Measurements from ENCODE around the gene TRPM5.

Gene TRPM5

GRCh38 chr11:2464451-2465165, 20.3 kb upstream of the TRPM5 start:
- Histone ChIP-seq H3K36me3 (replicated peaks) (no peaks in the 10 kb centered on the region), H3K9me3 (no peaks in the 10 kb centered on the region), H3K4me1 (no peaks in the 10 kb centered on the region), H3K4me3 (no peak overlapping the region), H3K27me3 (ENCODE audit: low read depth) (no peaks in the 10 kb centered on the region)
- no peak for DNase-seq (ENCODE audit: low spot score in 2 of 2)
- in situ Hi-C loops (cut with MboI; ENCODE audit: low sequenced_read_pairs), result no loop called here

GRCh38 chr11:2463766-2464277, 19.5 kb upstream of the TRPM5 start:
- no peak for DNase-seq (ENCODE audit: low spot score in 2 of 2)
- Histone ChIP-seq H3K4me1 (no peaks in the 10 kb centered on the region), H3K4me3 (no peak overlapping the region), H3K36me3 (replicated peaks) (no peaks in the 10 kb centered on the region), H3K27me3 (ENCODE audit: low read depth) (no peaks in the 10 kb centered on the region), H3K9me3 (no peaks in the 10 kb centered on the region)
- in situ Hi-C loops (cut with MboI; ENCODE audit: low sequenced_read_pairs), result no loop called here

DNA sequence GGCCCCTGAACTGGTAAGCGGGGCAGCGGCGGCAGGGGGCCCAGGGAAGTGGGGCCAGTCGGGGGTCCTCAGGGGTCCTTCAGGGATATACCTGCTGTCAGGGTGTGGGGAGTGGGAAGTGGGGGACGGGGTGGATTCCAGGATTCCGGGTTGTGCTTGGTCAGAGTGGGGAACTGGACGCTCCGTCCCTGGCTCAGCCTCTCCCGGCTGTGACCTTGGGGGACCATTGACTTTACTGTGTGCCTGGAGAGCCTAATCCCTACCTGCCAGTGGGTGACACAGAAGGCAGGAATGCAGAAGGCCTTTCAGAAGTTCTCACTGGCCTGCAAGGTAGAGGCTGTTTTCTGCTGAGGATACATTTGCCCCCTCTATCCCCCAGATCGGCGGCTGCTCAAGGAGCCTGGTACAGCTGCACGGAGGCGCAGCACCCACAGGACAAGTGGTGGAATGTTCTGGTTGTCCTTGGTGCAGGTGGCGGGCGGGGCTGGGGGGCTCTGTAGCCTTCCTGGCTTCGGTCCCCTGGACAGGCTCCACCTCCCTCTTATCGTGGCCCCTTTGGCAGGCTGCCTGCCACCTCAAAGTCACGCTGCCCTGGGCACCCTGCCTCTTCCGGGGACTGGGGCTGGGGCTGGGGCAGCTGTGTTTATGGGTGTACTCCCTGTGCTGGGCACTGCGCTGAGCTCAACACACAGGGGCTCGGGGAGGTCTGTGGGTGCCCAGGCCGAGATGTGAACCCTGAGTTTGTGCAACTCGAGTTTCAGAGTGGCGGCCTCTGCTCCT, 18.9 kb upstream of the TRPM5 start:
- Histone ChIP-seq H3K4me3 (no peak overlapping the region), H3K9me3 (no peaks in the 10 kb centered on the region), H3K4me1 (no peaks in the 10 kb centered on the region), H3K27me3 (ENCODE audit: low read depth) (no peaks in the 10 kb centered on the region), H3K36me3 (replicated peaks) (no peaks in the 10 kb centered on the region)
- in situ Hi-C loops (cut with MboI; ENCODE audit: low sequenced_read_pairs), result no loop called here
- DNase-seq (ENCODE audit: low spot score in 2 of 2), result no peak

DNA sequence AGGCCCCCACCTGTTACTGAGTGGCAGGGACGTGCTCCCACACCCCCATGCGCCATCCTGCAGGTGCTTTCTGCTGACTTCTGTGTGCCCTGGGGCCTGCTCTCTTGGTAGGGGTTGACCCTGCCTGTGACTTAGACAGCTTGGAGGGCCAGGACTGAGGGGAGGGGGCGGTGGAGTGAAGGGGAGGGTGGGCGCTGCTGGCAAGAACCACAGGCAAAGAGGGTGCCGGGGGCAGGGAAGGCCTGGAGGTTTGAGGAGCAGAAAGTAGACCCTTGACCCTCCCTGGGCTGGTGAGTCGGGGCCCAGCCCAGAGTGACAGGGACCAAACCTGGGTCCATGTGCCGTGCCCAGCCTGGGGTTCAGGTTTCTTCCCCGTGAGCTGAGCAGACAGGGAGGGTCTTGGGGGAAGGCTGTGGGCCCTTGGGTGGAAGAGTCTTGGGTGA, 18.2 kb upstream of the TRPM5 start:
- Histone ChIP-seq H3K4me3 (no peak overlapping the region), H3K27me3 (ENCODE audit: low read depth) (no peaks in the 10 kb centered on the region), H3K9me3 (no peaks in the 10 kb centered on the region), H3K4me1 (no peaks in the 10 kb centered on the region), H3K36me3 (replicated peaks) (no peaks in the 10 kb centered on the region)
- DNase-seq (ENCODE audit: low spot score in 2 of 2), result no peak
- in situ Hi-C loops (cut with MboI; ENCODE audit: low sequenced_read_pairs), result no loop called here

DNA sequence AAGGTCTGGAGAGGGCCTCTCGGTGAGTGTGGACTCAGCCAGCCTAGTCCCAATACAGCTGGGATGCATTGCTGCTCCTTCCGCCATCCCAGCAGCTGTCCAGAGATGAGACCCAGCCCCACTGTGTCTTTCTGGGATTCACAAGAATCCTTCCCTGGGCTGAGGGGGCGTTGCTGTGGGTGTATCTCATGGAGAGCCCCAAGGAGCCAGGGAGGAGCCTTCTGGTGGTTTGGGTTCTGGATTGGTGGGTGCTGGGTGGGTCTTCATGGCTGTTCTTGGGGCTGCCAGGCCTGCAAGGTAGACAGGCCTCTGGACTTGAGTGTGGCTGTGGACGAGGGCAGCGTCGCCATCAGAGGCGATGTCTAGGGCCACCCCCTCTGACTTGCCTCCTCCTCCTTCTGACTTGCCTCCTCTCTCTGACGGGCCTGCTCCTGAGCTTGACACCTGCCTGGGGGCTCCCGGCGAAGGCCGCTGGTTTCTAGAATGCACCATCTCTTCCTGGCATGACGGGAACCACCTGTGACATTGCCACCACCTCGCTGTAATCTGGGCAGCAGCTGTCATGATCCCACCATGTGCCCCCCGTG, 17.7 kb upstream of the TRPM5 start:
- in situ Hi-C loops (cut with MboI; ENCODE audit: low sequenced_read_pairs), result no loop called here
- no peak overlapping the region for H3K4me3 ChIP-seq
- DNase-seq (ENCODE audit: low spot score in 2 of 2), result no peak
- H3K36me3 ChIP-seq (replicated peaks), result no peaks in the 10 kb centered on the region
- no peaks in the 10 kb centered on the region for H3K4me1 ChIP-seq
- H3K9me3 ChIP-seq, result no peaks in the 10 kb centered on the region
- H3K27me3 ChIP-seq (ENCODE audit: low read depth), result no peaks in the 10 kb centered on the region

DNA sequence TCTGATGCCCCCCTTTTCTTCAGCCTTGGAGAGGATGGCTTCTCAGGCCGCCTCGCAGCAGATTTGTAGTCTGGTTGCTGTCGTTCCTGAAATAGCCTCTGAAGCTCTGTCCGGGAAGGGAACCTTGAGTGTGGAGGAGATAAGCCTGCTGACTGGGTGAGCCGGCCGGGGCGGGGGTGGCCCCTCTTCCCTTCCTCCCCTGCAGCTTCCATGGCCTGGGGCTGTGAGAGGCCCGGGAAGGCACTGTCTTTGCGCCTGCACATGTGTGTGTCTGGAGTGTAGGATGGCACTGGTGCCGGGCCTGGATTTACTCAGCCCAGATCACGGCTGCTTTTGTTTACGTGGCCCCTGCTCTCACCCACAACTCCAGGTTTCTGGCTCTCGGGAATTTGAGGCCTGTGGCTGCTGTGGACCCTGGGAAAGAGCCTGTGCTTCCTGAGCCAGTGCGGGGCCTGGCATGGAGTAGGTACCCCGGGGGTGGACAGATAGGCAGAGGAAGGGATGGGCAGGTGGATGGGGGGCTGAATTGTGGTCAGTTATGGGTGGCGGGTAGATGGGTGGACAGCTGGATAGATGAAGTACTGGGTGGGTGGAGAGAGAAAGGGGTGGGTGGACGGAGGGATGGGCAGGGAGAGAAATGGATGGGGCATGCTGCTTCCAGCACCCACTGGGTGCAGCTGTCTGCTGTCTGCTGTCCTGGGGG, 17.1 kb upstream of the TRPM5 start:
- in situ Hi-C loops (cut with MboI; ENCODE audit: low sequenced_read_pairs), result no loop called here
- Histone ChIP-seq H3K4me3 (no peak overlapping the region), H3K27me3 (ENCODE audit: low read depth) (no peaks in the 10 kb centered on the region), H3K4me1 (no peaks in the 10 kb centered on the region), H3K36me3 (replicated peaks) (no peaks in the 10 kb centered on the region), H3K9me3 (no peaks in the 10 kb centered on the region)
- DNase-seq (ENCODE audit: low spot score in 2 of 2), result no peak

DNA sequence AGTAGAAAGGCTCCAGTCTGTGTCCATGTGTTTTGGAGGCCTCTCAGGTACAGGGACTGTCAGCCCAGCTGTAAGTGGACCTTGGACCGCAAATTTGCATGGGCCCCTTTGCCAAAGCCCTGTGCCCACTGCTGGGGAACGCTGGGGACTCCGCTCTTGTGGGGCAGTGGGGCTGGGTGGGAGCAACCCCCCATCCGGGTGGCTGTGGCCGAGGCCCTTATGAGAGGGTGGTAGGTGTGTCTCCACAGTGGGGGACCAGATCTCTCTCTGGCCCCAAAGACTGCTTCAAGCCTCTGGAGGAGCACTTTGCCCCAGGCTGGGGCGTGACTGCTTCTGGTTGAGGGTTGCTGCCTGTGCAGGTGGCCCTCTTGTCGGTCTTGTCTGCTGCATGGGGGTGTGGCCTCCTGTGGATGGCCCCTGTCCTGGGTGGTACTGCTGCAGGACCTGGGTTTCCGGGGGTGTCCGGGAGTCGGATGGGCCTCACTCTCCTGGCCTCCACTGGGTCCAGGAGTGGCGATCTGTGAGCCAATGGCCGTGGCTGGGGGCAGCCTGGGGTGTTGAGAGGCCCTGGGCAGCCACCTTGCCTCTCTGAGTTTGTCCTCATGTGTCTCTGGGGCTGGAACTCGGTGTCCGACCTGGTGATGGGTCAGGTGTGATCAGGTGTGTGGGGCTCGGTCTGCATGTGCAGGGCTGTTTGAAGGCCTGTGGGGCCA, 16.4 kb upstream of the TRPM5 start:
- peak in 1 of 2 experiments; percentile 7 for DNase-seq (ENCODE audit: low spot score in 2 of 2)
- Histone ChIP-seq H3K36me3 (replicated peaks) (no peaks in the 10 kb centered on the region), H3K4me3 (no peak overlapping the region), H3K4me1 (no peaks in the 10 kb centered on the region), H3K27me3 (ENCODE audit: low read depth) (no peaks in the 10 kb centered on the region), H3K9me3 (no peaks in the 10 kb centered on the region)
- in situ Hi-C loops (cut with MboI; ENCODE audit: low sequenced_read_pairs), result no loop called here

GRCh38 chr11:2459796-2460531, 15.7 kb upstream of the TRPM5 start:
- H3K9me3 ChIP-seq, result no peaks in the 10 kb centered on the region
- DNase-seq (ENCODE audit: low spot score in 2 of 2), result peak in 1 of 2 experiments; percentile 4
- no peak overlapping the region for H3K4me3 ChIP-seq
- H3K36me3 ChIP-seq (replicated peaks), result no peaks in the 10 kb centered on the region
- no peaks in the 10 kb centered on the region for H3K4me1 ChIP-seq
- H3K27me3 ChIP-seq (ENCODE audit: low read depth), result no peaks in the 10 kb centered on the region
- in situ Hi-C loops (cut with MboI; ENCODE audit: low sequenced_read_pairs), result no loop called here

DNA sequence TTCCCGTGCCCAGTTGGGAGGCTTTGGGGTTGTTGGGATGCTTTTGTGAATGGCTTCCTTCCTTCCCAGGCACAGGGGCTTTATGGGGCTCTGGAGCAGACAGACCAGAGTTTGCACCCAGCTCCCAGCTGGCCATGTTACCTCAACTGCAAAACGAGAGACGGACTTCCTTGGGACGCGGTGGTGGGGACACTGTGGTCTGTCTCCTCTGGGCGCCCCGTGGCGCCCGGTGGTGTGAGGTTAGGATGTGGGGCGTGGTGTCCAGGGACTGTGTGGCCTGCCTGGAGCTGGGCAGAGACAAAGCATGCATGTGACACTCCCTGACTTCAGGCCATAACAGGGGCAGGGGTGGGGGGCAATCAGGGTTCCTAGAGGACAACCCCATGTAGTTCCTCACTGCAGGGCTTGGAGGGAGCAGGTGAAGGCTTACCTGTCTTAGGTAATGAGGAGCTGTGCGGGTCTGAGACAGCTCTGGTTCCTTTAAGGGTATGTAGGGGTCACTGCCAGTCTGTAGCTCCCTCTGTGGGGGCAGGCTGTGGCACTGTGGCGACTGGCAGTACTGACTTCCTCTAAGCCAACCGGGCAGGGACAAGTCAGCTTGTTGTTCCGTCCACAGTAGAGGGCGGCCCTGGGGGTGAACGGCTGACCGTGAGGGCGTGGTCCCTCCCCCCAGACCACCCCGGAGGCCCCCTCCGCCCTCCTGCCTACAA, 14.9 kb upstream of the TRPM5 start:
- no peaks in the 10 kb centered on the region for H3K4me1 ChIP-seq
- in situ Hi-C loops (cut with MboI; ENCODE audit: low sequenced_read_pairs), result no loop called here
- H3K9me3 ChIP-seq, result no peaks in the 10 kb centered on the region
- H3K4me3 ChIP-seq, result no peak overlapping the region
- DNase-seq (ENCODE audit: low spot score in 2 of 2), result no peak
- no peaks in the 10 kb centered on the region for H3K36me3 ChIP-seq (replicated peaks)
- H3K27me3 ChIP-seq (ENCODE audit: low read depth), result no peaks in the 10 kb centered on the region

- in situ Hi-C loops (cut with MboI; ENCODE audit: low sequenced_read_pairs), result no loop called here
- Histone ChIP-seq H3K4me3 (no peak overlapping the region), H3K9me3 (no peaks in the 10 kb centered on the region), H3K27me3 (ENCODE audit: low read depth) (no peaks in the 10 kb centered on the region), H3K36me3 (replicated peaks) (no peaks in the 10 kb centered on the region), H3K4me1 (no peaks in the 10 kb centered on the region)
- DNase-seq (ENCODE audit: low spot score in 2 of 2), result no peak
Measured at GRCh38 chr11:2458321-2458720, 14.0 kb upstream of the TRPM5 start.

DNA sequence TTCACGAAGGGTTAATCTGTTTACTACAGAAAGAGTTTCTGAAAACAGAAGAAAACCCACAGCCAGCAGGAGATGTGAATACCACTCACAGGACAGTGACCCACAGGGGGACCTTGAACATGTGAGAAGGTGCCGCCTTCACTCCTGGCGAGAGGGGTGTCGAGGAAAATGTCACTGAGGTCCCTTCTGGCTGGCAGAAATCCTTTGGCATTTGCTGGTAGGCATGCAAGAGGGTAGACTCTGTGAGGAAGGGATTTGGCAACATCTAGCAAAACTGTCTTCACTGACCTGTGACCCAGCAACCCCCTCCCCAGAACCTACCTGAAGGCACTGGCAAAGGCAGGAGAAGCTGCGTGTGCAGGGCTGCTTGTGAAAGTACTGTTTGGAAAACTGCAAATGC, 9.1 kb upstream of the TRPM5 start:
- DNase-seq (ENCODE audit: low spot score in 2 of 2), result no peak
- no peaks in the 10 kb centered on the region for H3K36me3 ChIP-seq (replicated peaks)
- no peak overlapping the region for H3K4me3 ChIP-seq
- no peaks in the 10 kb centered on the region for H3K27me3 ChIP-seq (ENCODE audit: low read depth)
- in situ Hi-C loops (cut with MboI; ENCODE audit: low sequenced_read_pairs), result no loop called here
- no peaks in the 10 kb centered on the region for H3K9me3 ChIP-seq
- no peaks in the 10 kb centered on the region for H3K4me1 ChIP-seq

- no peaks in the 10 kb centered on the region for H3K4me1 ChIP-seq
- no peak overlapping the region for H3K4me3 ChIP-seq
- no peaks in the 10 kb centered on the region for H3K27me3 ChIP-seq (ENCODE audit: low read depth)
- no peaks in the 10 kb centered on the region for H3K36me3 ChIP-seq (replicated peaks)
- H3K9me3 ChIP-seq, result no peaks in the 10 kb centered on the region
- DNase-seq (ENCODE audit: low spot score in 2 of 2), result no peak
- in situ Hi-C loops (cut with MboI; ENCODE audit: low sequenced_read_pairs), result no loop called here
Measured at GRCh38 chr11:2452321-2453012, 8.2 kb upstream of the TRPM5 start.

All from HAP-1 (cell line).